PFSK-1 (cell line): ENCODE measurements around the gene SLC25A39.

ENCODE experiments used
- FOXP2 ChIP-seq: optimal IDR thresholded peaks from 2 replicates; pipeline ENCODE3; 2011; ENCODE audit warnings: borderline replicate concordance, control low read depth, inconsistent platforms; ENCODE audit not compliant: insufficient read depth; ENCODE audit errors: extremely low read length, extremely low read depth
- POLR2AphosphoS5 ChIP-seq: IDR thresholded peaks from 2 replicates; pipeline ENCODE4 v1.6.1; 2012; ENCODE audit warnings: low read depth, mild to moderate bottlenecking, control low read depth, low read length, moderate library complexity
- SIN3A ChIP-seq: IDR thresholded peaks from 2 replicates; pipeline ENCODE4 v1.6.1; 2012; ENCODE audit warnings: mild to moderate bottlenecking, low read length, moderate library complexity, borderline replicate concordance; ENCODE audit not compliant: insufficient read depth
- TAF1 ChIP-seq: IDR thresholded peaks from 2 replicates; pipeline ENCODE4 v1.6.1; 2012; ENCODE audit warnings: low read length, control low read depth, borderline replicate concordance; ENCODE audit not compliant: insufficient read depth
- TF ChIP-seq, protein P1 (sequence below), 2 experiments: IDR thresholded peaks; 2 replicates each; pipeline versions ENCODE4 v1.6.1 to v1.8.0; 2011 to 2012; ENCODE audit warnings: low read depth in 2 of 2, low read length in 2 of 2, control low read depth in 1 of 2, inconsistent platforms in 1 of 2, mild to moderate bottlenecking in 1 of 2, moderate library complexity in 1 of 2; ENCODE audit not compliant: insufficient read depth in 1 of 2

SLC25A39 gene

DNA sequence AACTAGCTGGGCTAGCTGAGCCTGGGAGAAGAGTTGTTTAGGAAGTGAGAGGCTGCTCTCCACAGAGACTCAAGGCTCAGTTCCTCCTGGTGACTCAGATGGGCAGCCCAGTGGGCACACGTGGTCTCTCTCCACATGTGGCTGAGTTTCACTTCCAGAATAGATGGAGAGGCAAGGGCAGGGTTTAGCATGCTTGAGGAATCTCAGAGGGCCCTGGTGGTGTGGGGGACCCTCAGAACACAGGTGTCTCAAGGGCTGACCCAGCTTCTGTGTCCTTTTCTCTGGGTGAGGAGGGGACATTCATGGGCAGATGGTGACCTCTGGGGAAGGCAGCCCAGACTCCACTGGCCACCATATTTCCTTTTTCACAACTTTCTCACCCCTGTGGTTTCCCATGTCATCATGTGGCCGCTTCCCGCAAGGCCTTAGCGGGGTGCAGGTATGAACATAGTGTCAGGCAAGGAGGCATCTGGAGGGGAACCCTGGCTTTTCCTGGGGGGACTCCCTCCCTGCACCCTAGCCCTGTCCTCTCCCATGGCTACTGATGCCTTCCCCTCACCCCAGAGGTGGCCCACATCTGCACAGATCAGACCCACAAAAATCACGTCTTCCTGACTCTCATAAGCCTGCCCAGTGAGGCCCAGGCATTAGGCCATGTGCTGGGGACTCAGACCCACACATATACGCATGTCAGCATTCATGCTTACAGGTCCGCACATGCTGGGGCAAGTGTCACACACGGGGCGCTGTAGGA, 23.8 kb upstream of the SLC25A39 start:
- TF ChIP-seq SIN3A (no peak), POLR2AphosphoS5 (no peak), TAF1 (no peak), FOXP2 (no peak)
- TF ChIP-seq, protein P1, sequence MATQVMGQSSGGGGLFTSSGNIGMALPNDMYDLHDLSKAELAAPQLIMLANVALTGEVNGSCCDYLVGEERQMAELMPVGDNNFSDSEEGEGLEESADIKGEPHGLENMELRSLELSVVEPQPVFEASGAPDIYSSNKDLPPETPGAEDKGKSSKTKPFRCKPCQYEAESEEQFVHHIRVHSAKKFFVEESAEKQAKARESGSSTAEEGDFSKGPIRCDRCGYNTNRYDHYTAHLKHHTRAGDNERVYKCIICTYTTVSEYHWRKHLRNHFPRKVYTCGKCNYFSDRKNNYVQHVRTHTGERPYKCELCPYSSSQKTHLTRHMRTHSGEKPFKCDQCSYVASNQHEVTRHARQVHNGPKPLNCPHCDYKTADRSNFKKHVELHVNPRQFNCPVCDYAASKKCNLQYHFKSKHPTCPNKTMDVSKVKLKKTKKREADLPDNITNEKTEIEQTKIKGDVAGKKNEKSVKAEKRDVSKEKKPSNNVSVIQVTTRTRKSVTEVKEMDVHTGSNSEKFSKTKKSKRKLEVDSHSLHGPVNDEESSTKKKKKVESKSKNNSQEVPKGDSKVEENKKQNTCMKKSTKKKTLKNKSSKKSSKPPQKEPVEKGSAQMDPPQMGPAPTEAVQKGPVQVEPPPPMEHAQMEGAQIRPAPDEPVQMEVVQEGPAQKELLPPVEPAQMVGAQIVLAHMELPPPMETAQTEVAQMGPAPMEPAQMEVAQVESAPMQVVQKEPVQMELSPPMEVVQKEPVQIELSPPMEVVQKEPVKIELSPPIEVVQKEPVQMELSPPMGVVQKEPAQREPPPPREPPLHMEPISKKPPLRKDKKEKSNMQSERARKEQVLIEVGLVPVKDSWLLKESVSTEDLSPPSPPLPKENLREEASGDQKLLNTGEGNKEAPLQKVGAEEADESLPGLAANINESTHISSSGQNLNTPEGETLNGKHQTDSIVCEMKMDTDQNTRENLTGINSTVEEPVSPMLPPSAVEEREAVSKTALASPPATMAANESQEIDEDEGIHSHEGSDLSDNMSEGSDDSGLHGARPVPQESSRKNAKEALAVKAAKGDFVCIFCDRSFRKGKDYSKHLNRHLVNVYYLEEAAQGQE (IDR thresholded peaks at IDR 0.05; ENCODE audit: insufficient read depth in 1 of 2, low read depth in 2 of 2, low read length in 2 of 2) = no peak

DNA sequence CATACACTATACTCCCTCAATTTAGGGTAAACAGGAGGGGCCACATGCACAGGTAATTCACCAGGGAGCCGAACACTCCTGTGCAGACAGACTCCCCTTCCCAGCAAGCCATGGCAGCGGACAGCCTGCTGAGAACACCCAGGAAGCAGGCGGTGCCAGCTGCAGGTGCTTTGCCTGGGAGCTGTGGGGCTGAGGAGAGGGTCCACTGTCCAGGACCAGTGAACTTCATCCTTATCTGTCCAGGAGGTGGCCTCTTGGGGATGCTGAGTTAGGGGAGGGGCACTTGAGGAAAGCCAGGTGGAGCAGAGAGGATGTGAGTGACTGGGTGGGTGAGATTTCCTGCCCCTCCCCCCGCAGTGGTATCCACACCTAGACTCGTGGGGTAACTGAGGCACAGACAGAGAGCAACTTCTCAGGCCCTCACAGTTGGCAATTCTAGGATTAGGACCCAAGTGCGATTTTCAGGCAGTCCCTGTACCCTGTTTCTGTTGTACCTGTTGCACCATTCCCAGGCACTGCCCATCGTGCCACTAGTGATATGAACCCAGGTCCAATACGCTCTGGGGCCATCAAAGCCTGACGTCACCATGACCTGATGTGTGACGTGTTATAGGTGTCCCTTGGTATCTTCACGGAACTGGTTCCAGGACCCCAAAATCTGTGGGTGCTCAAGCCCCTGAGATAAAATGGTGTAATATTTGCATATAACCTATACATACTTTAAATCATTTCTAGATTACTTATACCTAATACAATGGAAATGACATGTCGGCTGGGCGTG, 21.6 kb upstream of the SLC25A39 start:
- TF ChIP-seq TAF1 (no peak), SIN3A (no peak), POLR2AphosphoS5 (no peak), FOXP2 (no peak)
- TF ChIP-seq, protein P1 (IDR thresholded peaks at IDR 0.05; ENCODE audit: insufficient read depth in 1 of 2, low read depth in 2 of 2, low read length in 2 of 2) = no peak

DNA sequence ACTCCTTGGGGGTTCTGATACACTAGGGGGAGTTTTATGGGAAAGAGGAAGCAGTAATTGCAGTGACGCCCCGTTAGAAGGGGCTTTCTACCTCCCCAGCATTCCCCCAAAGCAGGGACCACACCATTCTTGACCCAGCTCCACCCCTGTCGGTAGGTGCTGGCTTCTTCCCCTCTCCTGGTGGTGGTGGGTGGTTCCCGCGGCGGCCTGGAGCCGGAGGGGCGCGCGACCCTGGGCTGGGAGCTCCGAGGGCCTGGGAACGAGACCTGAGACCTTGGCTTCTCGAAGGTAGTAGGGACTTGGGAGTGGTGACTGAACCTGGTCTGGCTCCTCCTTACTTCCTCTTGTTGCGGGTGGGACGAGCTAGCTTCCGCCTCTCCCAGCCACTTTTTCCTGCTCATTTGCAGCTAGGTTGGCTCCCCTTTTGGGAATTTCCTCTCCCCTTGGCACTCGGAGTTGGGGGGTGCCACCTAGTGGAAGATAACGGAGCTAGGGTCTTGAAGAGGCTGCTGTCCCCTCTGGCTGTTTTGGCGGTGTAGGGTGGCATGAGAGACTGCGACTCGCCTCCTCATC, 20.9 kb upstream of the SLC25A39 start:
- TF ChIP-seq POLR2AphosphoS5 = peak; percentile 7; the same call in 1 of the 2 replicates
- TF ChIP-seq TAF1 = no peak

DNA sequence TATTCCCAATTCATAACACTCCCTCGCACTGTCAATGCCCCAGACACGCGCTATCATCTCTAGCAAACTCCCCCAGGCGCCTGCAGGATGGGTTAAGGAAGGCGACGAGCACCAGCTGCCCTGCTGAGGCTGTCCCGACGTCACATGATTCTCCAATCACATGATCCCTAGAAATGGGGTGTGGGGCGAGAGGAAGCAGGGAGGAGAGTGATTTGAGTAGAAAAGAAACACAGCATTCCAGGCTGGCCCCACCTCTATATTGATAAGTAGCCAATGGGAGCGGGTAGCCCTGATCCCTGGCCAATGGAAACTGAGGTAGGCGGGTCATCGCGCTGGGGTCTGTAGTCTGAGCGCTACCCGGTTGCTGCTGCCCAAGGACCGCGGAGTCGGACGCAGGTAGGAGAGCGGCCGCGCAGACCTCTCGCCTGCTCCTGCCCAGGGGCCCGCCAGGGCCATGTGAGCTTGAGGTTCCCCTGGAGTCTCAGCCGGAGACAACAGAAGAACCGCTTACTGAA, 20.4 kb upstream of the SLC25A39 start, which contains the start of gene GRN:
TSS of gene GRN (plus strand) at position 364 of the 515 bp plus-strand sequence. CDS start 3,863 bp downstream, outside the sequence.
- TF ChIP-seq FOXP2 = peak; percentile 38
- TF ChIP-seq, protein P1 (IDR thresholded peaks at IDR 0.05; ENCODE audit: insufficient read depth in 1 of 2, low read depth in 2 of 2, low read length in 2 of 2) = no peak
- TF ChIP-seq POLR2AphosphoS5 = peak; percentile 82
- TF ChIP-seq TAF1 = 0 out of 2 replicates have a peak, but pooled peaks have one; percentile 74
- TF ChIP-seq SIN3A = peak; percentile 99

DNA sequence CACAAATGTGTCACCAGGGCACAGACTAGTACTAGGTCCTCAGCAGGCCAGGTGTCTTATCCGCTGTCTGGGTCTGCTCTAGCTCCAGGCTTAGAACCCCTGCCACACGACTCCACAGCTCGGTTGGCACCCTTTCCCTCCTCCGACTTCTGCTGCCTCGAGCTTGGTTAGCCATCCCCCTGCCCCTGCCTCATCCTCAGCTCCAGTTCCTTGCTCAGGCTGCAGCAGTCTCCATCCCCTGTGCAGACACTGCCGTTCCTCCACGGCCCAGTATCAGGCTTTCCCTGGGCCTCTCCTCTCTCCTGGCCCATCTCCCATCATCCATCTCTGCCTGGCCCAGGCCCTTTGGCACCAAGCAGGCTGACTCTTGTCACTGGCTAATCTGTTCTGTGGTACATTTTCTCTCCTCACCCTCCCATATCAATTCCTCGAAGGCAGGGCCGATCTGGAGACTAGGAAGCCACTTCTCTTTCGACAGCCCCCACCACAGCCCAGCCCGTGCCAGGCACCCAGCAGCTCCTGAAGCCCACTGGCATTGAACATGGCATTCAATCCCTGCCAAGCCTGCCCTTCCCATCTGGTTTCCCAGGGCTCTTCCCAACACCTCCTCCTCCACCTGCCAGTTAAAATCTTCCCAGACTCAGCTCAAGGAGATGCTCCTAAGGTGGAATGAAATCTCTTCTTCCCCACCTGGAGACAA, 19.0 kb upstream of the SLC25A39 start:
- no peak for TF ChIP-seq FOXP2
- TF ChIP-seq TAF1 = no peak
- TF ChIP-seq, protein P1 (IDR thresholded peaks at IDR 0.05; ENCODE audit: insufficient read depth in 1 of 2, low read depth in 2 of 2, low read length in 2 of 2) = no peak
- no peak for TF ChIP-seq POLR2AphosphoS5
- TF ChIP-seq SIN3A = no peak
